H1 (cell line): Measurements from ENCODE around the gene FAM120C. TPM values are rescaled to one million over a fixed set of nuclear protein-coding genes. Genes with fewer than 3 reads are reported as not detected.

Experiments
- CTCF ChIA-PET: fragments of 300-600 bp; sonication (Branson Sonifier 250); formaldehyde crosslinking; loops from one replicate; lab custom pipeline; 2021; ENCODE audit not compliant: partially characterized antibody; lab: Charles Lee
- POLR2A ChIA-PET: fragments of 300-600 bp; sonication (Branson Sonifier 250); formaldehyde crosslinking; loops from one replicate; lab custom pipeline; 2021; ENCODE audit warnings: inconsistent platforms; ENCODE audit not compliant: partially characterized antibody; lab: Charles Lee
- DNase-seq, 2 experiments: peaks; one replicate each; pipeline versions ENCODE4 v3.0.0 to v3.0.0-alpha.2; 2010 to 2022; ENCODE audit warnings: low spot score in 2 of 2, low read depth in 1 of 2, mixed read lengths in 1 of 2
- FAIRE-seq: peaks from 2 replicates; lab custom pipeline; 2011; peaks lifted over from hg19 to GRCh38; lab: Jason Lieb, UNC
- H2AFZ ChIP-seq: 2 replicates; pipeline ENCODE4 v1.8.1; 2012; ENCODE audit warnings: low read length, inconsistent platforms
- H2AK5ac ChIP-seq: 2 replicates; pipeline ENCODE4 v1.6.1; 2013; ENCODE audit warnings: low read depth, low read length
- H2BK120ac ChIP-seq: replicated peaks from 2 replicates; pipeline ENCODE3; 2013; ENCODE audit warnings: low read depth, low read length, inconsistent platforms
- H2BK12ac ChIP-seq: 2 replicates; pipeline ENCODE4 v1.6.1; 2013; ENCODE audit warnings: low read depth, low read length
- H2BK15ac ChIP-seq: 2 replicates; pipeline ENCODE4 v1.6.1; 2013; ENCODE audit warnings: low read length
- H2BK20ac ChIP-seq: 2 replicates; pipeline ENCODE4 v1.6.1; 2013; ENCODE audit warnings: low read length
- H2BK5ac ChIP-seq: 2 replicates; pipeline ENCODE4 v1.6.1; 2013; ENCODE audit warnings: low read depth, low read length
- H3K14ac ChIP-seq: 2 replicates; pipeline ENCODE4 v1.6.1; 2013; ENCODE audit warnings: inconsistent platforms; ENCODE audit not compliant: insufficient read length
- H3K18ac ChIP-seq: 2 replicates; pipeline ENCODE4 v1.6.1; 2013; ENCODE audit warnings: low read length; ENCODE audit errors: extremely low read depth
- H3K23ac ChIP-seq: 2 replicates; pipeline ENCODE4 v1.6.1; 2013; ENCODE audit warnings: inconsistent platforms; ENCODE audit not compliant: insufficient read length
- H3K23me2 ChIP-seq: 2 replicates; pipeline ENCODE4 v1.6.1; 2013; ENCODE audit warnings: low read depth, low read length
- H3K27ac ChIP-seq: 2 replicates; pipeline ENCODE4 v1.6.1; 2011; ENCODE audit warnings: low read depth, low read length, inconsistent platforms
- H3K27me3 ChIP-seq, 4 experiments: replicated peaks in 1 of 4; 1 replicate in 1 of 4; 2 replicates in 3 of 4; pipeline versions ENCODE4 v1.6.1 to v1.8.1; 2011 to 2013; ENCODE audit warnings: low read length in 3 of 4, mild to moderate bottlenecking in 3 of 4, inconsistent platforms in 2 of 4, mixed read lengths in 2 of 4, moderate library complexity in 1 of 4; ENCODE audit not compliant: control insufficient read depth in 3 of 4, insufficient read depth in 3 of 4; ENCODE audit errors: extremely low read depth in 1 of 4
- H3K36me3 ChIP-seq, 4 experiments: 2 replicates each; pipeline versions ENCODE4 v1.6.1 to v1.8.1; 2011 to 2013; ENCODE audit warnings: mild to moderate bottlenecking in 4 of 4, low read length in 3 of 4, moderate library complexity in 2 of 4, control low read depth in 1 of 4, inconsistent platforms in 1 of 4; ENCODE audit not compliant: insufficient read depth in 4 of 4, control insufficient read depth in 2 of 4
- H3K4ac ChIP-seq: replicated peaks from 2 replicates; pipeline ENCODE3; 2013; ENCODE audit warnings: low read length, low read depth, mixed read lengths, inconsistent platforms; ENCODE audit not compliant: insufficient read length
- H3K4me1 ChIP-seq, 4 experiments: replicated peaks in 1 of 4; 1 replicate in 1 of 4; 2 replicates in 3 of 4; pipeline versions ENCODE4 v1.6.1 to v1.8.1; 2011 to 2013; ENCODE audit warnings: low read length in 3 of 4, inconsistent platforms in 2 of 4, mixed read lengths in 1 of 4; ENCODE audit not compliant: insufficient read depth in 4 of 4, control insufficient read depth in 3 of 4
- H3K4me2 ChIP-seq, 2 experiments: 2 replicates each; pipeline versions ENCODE4 v1.6.1 to v1.8.1; 2011 to 2013; ENCODE audit warnings: low read depth in 2 of 2, low read length in 2 of 2, control low read depth in 1 of 2, inconsistent platforms in 1 of 2, mild to moderate bottlenecking in 1 of 2; ENCODE audit not compliant: insufficient read depth in 1 of 2
- H3K4me3 ChIP-seq, 4 experiments: fragments of 200-600, 300-600 bp in 1 of 4; sonication (generic), shearing (Covaris generic), sonication (Bioruptor Twin) in 1 of 4; 2 replicates each; pipeline versions ENCODE4 v1.5.1 to v1.8.1; 2011 to 2016; ENCODE audit warnings: low read length in 4 of 4, low read depth in 3 of 4, control low read depth in 2 of 4, inconsistent platforms in 2 of 4, mild to moderate bottlenecking in 2 of 4, mixed read lengths in 1 of 4, moderate library complexity in 1 of 4; ENCODE audit not compliant: insufficient read depth in 2 of 4; ENCODE audit errors: extremely low read depth in 1 of 4
- H3K56ac ChIP-seq: replicated peaks from 2 replicates; pipeline ENCODE3; 2013; ENCODE audit warnings: low read depth, mild to moderate bottlenecking, mixed read lengths, low read length, inconsistent platforms; ENCODE audit not compliant: insufficient read length
- H3K79me1 ChIP-seq: 2 replicates; pipeline ENCODE4 v1.6.1; 2013; ENCODE audit warnings: low read depth, low read length, control low read depth
- H3K79me2 ChIP-seq, 2 experiments: 2 replicates each; pipeline versions ENCODE4 v1.6.1 to v1.8.1; 2012 to 2013; ENCODE audit warnings: low read length in 2 of 2, mild to moderate bottlenecking in 2 of 2, inconsistent platforms in 1 of 2; ENCODE audit not compliant: insufficient read depth in 2 of 2, control insufficient read depth in 1 of 2
- H3K9ac ChIP-seq, 4 experiments: replicated peaks in 1 of 4; 1 replicate in 1 of 4; 2 replicates in 3 of 4; pipeline versions ENCODE4 v1.6.1 to v1.8.1; 2011 to 2013; ENCODE audit warnings: low read depth in 3 of 4, low read length in 3 of 4, control low read depth in 2 of 4, mild to moderate bottlenecking in 2 of 4, moderate library complexity in 2 of 4, inconsistent platforms in 1 of 4; ENCODE audit errors: extremely low read depth in 1 of 4
- H3K9me3 ChIP-seq, 2 experiments: 2 replicates each; pipeline versions ENCODE4 v1.6.1 to v1.8.1; 2012 to 2013; ENCODE audit warnings: mild to moderate bottlenecking in 2 of 2, moderate library complexity in 2 of 2, control low read depth in 1 of 2, inconsistent platforms in 1 of 2, low read depth in 1 of 2, low read length in 1 of 2, mixed read lengths in 1 of 2; ENCODE audit not compliant: insufficient read depth in 2 of 2
- H4K20me1 ChIP-seq, 2 experiments: replicated peaks in 1 of 2; 2 replicates each; pipeline versions ENCODE3 to v1.8.1; 2011 to 2013; ENCODE audit warnings: inconsistent platforms in 2 of 2, low read length in 2 of 2, mild to moderate bottlenecking in 1 of 2; ENCODE audit not compliant: insufficient read depth in 2 of 2, control insufficient read depth in 1 of 2
- H4K5ac ChIP-seq: 2 replicates; pipeline ENCODE4 v1.6.1; 2013; ENCODE audit warnings: low read length, low read depth, mixed read lengths, inconsistent platforms; ENCODE audit not compliant: insufficient read length
- H4K8ac ChIP-seq: 2 replicates; pipeline ENCODE4 v1.8.0; 2013; ENCODE audit warnings: mild to moderate bottlenecking, moderate library complexity, low read length, inconsistent platforms; ENCODE audit not compliant: insufficient read depth; ENCODE audit errors: extremely low read depth
- H4K91ac ChIP-seq: replicated peaks from 2 replicates; pipeline ENCODE3; 2013; ENCODE audit warnings: low read length, mixed read lengths, inconsistent platforms; ENCODE audit not compliant: insufficient read length
- CBX5 ChIP-seq: fragments of 300-800, 300-1000 bp; sonication (generic); IDR thresholded peaks from 2 replicates; pipeline ENCODE4 v1.7.1; 2016; ENCODE audit warnings: antibody characterized with exemption, low read length, low read depth
- EP300 ChIP-seq, 2 experiments: IDR thresholded peaks; 1 replicate in 1 of 2; 2 replicates in 1 of 2; pipeline ENCODE4 v1.6.1; 2011 to 2012; ENCODE audit warnings: low read depth in 2 of 2, low read length in 2 of 2, mild to moderate bottlenecking in 2 of 2, borderline replicate concordance in 1 of 2, inconsistent platforms in 1 of 2, moderate library complexity in 1 of 2
- HDAC2 ChIP-seq, 2 experiments: fragments of 300-600 bp in 1 of 2; sonication (generic) in 1 of 2; IDR thresholded peaks; 2 replicates each; pipeline ENCODE4 v1.6.1; 2011 to 2012; ENCODE audit warnings: low read depth in 2 of 2, low read length in 2 of 2, mild to moderate bottlenecking in 2 of 2, moderate library complexity in 2 of 2, borderline replicate concordance in 1 of 2, inconsistent platforms in 1 of 2
- PHF8 ChIP-seq: fragments of 200-600 bp; sonication (generic); conservative IDR thresholded peaks from 2 replicates; pipeline ENCODE4 v1.7.1; 2012; ENCODE audit warnings: low read depth, mild to moderate bottlenecking, inconsistent platforms, low read length, moderate library complexity
- RXRA ChIP-seq: IDR thresholded peaks from 2 replicates; pipeline ENCODE4 v1.6.1; 2011; ENCODE audit warnings: low read depth, mild to moderate bottlenecking, low read length, moderate library complexity; ENCODE audit not compliant: insufficient read depth
- SIX5 ChIP-seq: IDR thresholded peaks from 2 replicates; pipeline ENCODE4 v1.6.1; 2011; ENCODE audit warnings: mild to moderate bottlenecking, low read depth, low read length
- SP2 ChIP-seq: IDR thresholded peaks from 2 replicates; pipeline ENCODE4 v1.6.1; 2012; ENCODE audit warnings: mild to moderate bottlenecking, low read length, inconsistent platforms
- TCF12 ChIP-seq: IDR thresholded peaks from 2 replicates; pipeline ENCODE4 v1.6.1; 2011; ENCODE audit warnings: low read depth, mild to moderate bottlenecking, low read length
- WGBS, 2 experiments: shearing (Covaris generic) in 1 of 2; methylation state at CpG; one replicate each; pipeline versions ENCODE4 v1.1.6 to v1.1.7; 2013 to 2015; ENCODE audit warnings: low lambda C conversion rate in 2 of 2, mixed read lengths in 2 of 2, inconsistent platforms in 1 of 2, low coverage in 1 of 2, missing lambda C conversion rate in 1 of 2; ENCODE audit not compliant: insufficient replicate concordance in 2 of 2, insufficient coverage in 1 of 2, insufficient read length in 1 of 2; ENCODE audit errors: extremely low coverage in 1 of 2, missing lambda C conversion rate in 1 of 2; 5-methylcytosine and 5-hydroxymethylcytosine counted together
- polyA plus RNA-seq, 7 experiments: library from polyadenylated mRNA; depleted of rRNA in 3 of 7; stranded (reverse) in 5 of 7; unstranded in 2 of 7; fragments of >200 nt in 5 of 7; fragments of 200-250 nt in 2 of 7; gene quantifications; 1 replicate in 5 of 7; 2 replicates in 1 of 7; 4 replicates in 1 of 7; pipeline versions ENCODE4 v1.2.1 to v1.2.3, GENCODE V29; 2011 to 2013; ENCODE audit warnings: missing spikeins in 2 of 7, mixed read lengths in 2 of 7
- total RNA-seq: library from RNA; stranded (reverse); fragmentation: NEBNext Ultra II Directional; extraction: Animal tissue kit (Norgen Biotek cat#: 25700); gene quantifications from 2 replicates; pipeline ENCODE4 v1.2.1, GENCODE V29; 2021
- TF ChIP-seq, protein P1 (sequence below), 3 experiments: IDR thresholded peaks; 1 replicate in 2 of 3; 2 replicates in 1 of 3; pipeline versions ENCODE4 v1.5.1 to v1.6.1; 2011; ENCODE audit warnings: low read length in 3 of 3, mild to moderate bottlenecking in 3 of 3, inconsistent platforms in 2 of 3, low read depth in 1 of 3, moderate library complexity in 1 of 3; ENCODE audit not compliant: insufficient read depth in 1 of 3; ENCODE audit errors: control extremely low read depth in 1 of 3

The FAM120C gene
- total and polyA plus RNA-seq, 2 of the 8 experiments (the other 6 are each of a cell fraction or from before 2014, with no cell fraction given) = 4.4 to 8.1 TPM

DNA sequence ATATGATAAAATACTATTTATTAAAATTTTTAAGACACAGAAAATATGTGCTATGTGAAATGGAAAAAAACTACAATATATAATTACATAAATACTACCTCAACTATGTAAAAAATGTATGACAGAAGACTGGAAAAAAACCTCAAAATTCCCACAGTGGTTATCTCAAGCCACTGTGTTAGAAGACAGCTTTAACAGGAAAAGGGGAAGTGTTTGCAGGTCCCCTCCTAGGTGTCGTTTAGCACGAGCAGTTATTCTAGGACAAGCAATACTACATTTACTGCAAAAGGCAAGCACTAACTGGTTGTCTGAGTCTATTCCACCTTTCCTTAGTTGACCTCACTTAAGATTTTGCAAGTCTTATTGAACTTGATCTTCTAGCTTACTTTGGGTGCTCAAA is 93.9 kb downstream of the FAM120C start:
- Histone ChIP-seq H3K56ac (no peak overlapping the region), H4K91ac (no peak overlapping the region), H2BK15ac (no peak overlapping the region), H3K79me1 (no peaks in the 10 kb centered on the region), H2BK5ac (no peak overlapping the region), H2BK12ac (no peak overlapping the region), H4K8ac (no peak overlapping the region), H3K9ac (no peak overlapping the region), H3K9me3 (no peaks in the 10 kb centered on the region), H4K20me1 (no peaks in the 10 kb centered on the region), H3K4me2 (no peak overlapping the region), H3K18ac (no peak overlapping the region), H3K27ac (no peak overlapping the region), H3K23ac (no peak overlapping the region), H3K4me1 (no peaks in the 10 kb centered on the region), H4K5ac (no peak overlapping the region), H3K36me3 (no peaks in the 10 kb centered on the region), H2BK20ac (no peak overlapping the region), H3K79me2 (no peaks in the 10 kb centered on the region), H2AFZ (no peak overlapping the region), H2BK120ac (no peak overlapping the region), H3K23me2 (no peaks in the 10 kb centered on the region), H3K14ac (no peak overlapping the region), H2AK5ac (no peak overlapping the region), H3K27me3 (no peaks in the 10 kb centered on the region), H3K4ac (no peak overlapping the region), H3K4me3 (no peak overlapping the region)
- FAIRE-seq = no peak
- no peak for DNase-seq
- ChIA-PET CTCF (no interaction called here), POLR2A (no interaction called here)
- 100% methylated on average over 2 of the region's 2 CpGs; no CpG with 5 or more reads in 1 of the 2 experiments for WGBS, 2 experiments
- no peak for TF ChIP-seq TCF12
- TF ChIP-seq EP300 (IDR thresholded peaks at IDR 0.05; ENCODE audit: borderline replicate concordance in 1 of 2, low read depth in 2 of 2, low read length in 2 of 2) = no peak
- no peak for TF ChIP-seq SP2
- TF ChIP-seq PHF8 = no peak
- no peak for TF ChIP-seq RXRA
- TF ChIP-seq SIX5 = no peak
- no peak for TF ChIP-seq HDAC2 (IDR thresholded peaks at IDR 0.05; ENCODE audit: borderline replicate concordance in 1 of 2, low read depth in 2 of 2, low read length in 2 of 2)
- TF ChIP-seq, protein P1, sequence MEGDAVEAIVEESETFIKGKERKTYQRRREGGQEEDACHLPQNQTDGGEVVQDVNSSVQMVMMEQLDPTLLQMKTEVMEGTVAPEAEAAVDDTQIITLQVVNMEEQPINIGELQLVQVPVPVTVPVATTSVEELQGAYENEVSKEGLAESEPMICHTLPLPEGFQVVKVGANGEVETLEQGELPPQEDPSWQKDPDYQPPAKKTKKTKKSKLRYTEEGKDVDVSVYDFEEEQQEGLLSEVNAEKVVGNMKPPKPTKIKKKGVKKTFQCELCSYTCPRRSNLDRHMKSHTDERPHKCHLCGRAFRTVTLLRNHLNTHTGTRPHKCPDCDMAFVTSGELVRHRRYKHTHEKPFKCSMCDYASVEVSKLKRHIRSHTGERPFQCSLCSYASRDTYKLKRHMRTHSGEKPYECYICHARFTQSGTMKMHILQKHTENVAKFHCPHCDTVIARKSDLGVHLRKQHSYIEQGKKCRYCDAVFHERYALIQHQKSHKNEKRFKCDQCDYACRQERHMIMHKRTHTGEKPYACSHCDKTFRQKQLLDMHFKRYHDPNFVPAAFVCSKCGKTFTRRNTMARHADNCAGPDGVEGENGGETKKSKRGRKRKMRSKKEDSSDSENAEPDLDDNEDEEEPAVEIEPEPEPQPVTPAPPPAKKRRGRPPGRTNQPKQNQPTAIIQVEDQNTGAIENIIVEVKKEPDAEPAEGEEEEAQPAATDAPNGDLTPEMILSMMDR (IDR thresholded peaks at IDR 0.05; ENCODE audit: control extremely low read depth in 1 of 3, insufficient read depth in 1 of 3, low read depth in 1 of 3, low read length in 3 of 3) = no peak
- no peak for TF ChIP-seq CBX5
